Tongue (tissue), 2 donors: ENCODE results near the gene RHOD. TPM values are rescaled to one million over a fixed set of nuclear protein-coding genes. Genes with fewer than 3 reads are reported as not detected.

Experiments used
- DNase-seq: peaks from one replicate; pipeline ENCODE4 v3.0.0-alpha.2; 2015
- total RNA-seq: library from RNA; depleted of rRNA; stranded (reverse); fragments of >200 nt; gene quantifications from one replicate; pipeline ENCODE4 v1.2.3, GENCODE V29; 2014

The RHOD gene
- total RNA-seq, 1 donor from 2014 or later = 14.4 TPM

DNA sequence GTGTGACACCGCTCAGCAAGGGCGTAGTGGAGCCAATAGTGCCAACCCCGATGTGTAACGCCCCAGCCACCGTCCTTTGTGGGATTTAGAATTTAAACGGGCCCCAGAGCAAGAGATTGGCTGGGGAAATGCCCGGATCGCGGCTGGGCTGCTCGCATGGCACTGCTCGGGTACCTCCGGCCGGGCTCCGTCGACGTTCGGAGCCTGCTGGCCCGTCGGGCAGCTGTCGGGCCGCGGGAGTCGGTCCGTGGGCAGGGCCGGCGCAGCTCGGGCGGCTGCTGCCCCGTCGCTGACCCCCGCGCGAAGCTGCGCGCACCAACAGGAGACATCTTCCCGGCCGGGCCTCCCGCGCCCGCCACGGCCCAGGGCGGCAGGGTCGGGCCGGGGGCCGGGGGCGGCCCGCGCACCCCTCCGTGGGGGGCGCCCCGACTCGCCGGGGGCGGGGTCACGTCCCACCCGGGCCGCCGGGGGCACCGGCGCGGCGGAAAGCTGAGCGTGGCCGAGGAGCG lies 61.1 kb downstream of the RHOD start:
- peak; percentile 38 for DNase-seq

DNA sequence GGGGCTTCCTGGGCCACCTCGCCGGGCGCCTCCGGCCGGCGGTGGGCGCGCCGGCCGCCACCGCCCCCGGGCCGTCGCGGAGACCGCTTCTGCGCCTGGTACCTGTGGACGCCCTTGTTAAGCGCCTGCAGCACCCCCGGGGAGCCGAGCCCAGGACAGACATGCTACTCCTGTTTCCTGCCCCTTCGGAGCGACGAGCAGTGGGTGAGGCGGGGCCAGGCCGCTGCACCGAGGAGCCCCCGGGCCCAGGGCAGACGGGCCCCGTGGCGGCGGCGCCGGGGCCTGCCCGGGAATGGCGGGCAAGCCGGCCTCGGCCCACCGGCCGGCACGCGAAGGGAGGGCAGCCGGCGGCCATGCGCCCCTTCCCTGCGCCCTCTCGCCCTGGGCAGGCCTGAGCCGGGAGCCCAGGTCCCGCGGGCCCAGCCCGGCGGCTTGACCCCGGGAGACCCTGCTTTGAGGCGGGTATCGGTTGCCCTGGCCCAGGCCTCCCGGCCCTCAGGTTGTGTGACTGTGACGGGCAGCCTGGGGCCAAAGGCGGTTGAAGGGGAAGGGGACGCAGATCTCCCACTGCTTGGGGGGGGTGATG lies 61.6 kb downstream of the RHOD start:
- DNase-seq = peak; percentile 40

DNA sequence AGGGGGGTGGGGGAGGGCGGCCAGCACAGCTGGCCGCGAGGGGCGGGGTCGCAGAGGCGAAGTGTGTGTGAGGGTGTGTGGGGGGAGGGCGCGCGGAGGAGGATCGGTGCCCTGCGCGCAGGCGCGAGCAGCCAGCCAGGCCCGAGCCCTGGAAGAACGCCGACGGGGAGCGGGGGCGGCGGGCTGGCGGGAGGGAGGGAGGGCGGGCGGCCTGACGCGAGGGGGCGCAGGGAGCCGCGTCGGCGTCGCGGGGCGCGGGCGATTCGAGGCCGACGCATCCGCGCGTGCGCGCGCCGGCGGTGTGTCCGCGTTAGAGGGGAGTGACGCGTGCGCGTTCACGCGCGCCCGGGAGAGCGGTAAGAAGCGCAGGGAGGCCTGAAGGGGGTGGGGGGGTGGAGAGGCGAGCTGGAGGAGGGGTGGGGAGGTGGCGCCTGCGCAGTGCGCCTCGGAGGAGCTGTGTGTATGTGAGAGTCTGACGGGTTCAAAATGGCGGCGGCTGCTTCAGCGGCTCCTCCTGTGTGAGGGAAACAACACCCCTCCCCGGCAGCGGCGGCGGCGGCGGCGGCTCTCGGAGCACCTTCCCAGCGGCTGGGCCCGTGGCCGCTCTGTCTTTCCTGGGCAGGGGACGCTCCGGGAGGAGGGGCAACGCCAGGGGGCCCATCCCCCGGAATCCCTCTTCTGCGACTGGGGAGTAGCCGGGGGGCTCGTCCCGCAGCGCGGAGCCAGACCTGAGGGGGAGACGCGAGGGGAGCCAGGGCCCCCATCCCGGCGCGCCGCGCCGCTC lies 62.3 kb downstream of the RHOD start, which contains the start of gene KDM2A:
Gene KDM2A, plus strand, starts transcription at position 463 of the 784 bp plus-strand sequence. CDS start 2,054 bp downstream, outside the sequence.
- peak; percentile 100 for DNase-seq

DNA sequence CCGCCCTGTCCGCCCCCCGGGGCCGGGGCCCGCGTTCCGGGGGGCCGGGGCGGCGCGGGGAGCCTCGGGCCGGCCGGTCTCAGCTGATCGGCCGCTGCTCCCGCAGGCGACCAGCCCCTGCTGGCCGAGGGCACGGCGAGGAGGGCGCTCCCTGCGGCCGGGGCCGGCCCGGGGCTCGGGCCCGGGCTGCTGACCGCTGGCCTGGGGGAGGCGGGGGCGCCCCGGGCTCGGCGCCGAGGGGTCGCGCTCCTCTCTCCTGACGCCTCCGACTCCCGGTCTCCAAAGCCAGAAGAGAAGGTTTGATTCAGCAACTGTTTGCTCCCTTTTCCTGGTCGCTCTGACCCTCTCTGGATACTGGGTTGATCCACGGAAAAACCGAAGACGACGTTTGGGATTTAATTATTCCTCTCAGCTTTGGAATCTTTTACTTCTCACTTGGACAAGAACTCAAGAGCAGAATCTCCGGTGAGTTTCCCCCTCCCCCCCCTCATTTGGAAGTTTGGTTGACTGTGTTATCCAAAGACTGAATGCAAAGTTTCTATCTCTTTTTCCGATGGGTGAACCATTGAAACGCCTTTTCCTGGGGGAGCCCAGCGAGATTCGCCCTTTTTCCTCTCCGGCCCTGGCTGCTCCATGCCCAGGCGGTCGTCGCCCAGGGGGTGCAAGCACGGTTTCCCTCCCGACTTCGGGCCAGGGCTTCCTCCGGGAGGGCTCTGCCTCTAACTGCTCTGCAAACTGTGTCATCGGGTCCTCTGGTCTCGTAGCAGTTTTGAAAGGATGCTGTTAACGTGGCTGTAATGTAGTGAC lies 63.1 kb downstream of the RHOD start:
- peak; percentile 45 for DNase-seq

DNA sequence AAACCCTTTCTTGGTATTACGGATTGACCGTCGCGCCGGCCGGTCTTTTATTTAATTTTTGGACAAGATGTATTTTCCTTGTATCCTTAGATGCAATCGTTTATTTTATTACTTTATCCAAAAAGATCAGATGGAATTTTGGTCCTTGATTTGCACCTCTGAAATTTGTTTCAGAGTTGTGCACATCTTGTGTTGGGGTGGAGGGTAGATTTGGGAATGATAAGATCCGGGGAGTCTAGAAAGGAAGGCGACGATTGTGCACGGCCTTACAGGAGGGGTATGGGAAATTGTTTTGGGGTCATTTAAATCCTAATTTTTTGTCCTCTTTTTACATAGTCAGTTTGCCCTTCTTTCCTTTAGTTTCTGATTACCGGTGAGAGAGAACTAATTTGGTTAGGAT lies 63.8 kb downstream of the RHOD start:
- peak; percentile 21 for DNase-seq

DNA sequence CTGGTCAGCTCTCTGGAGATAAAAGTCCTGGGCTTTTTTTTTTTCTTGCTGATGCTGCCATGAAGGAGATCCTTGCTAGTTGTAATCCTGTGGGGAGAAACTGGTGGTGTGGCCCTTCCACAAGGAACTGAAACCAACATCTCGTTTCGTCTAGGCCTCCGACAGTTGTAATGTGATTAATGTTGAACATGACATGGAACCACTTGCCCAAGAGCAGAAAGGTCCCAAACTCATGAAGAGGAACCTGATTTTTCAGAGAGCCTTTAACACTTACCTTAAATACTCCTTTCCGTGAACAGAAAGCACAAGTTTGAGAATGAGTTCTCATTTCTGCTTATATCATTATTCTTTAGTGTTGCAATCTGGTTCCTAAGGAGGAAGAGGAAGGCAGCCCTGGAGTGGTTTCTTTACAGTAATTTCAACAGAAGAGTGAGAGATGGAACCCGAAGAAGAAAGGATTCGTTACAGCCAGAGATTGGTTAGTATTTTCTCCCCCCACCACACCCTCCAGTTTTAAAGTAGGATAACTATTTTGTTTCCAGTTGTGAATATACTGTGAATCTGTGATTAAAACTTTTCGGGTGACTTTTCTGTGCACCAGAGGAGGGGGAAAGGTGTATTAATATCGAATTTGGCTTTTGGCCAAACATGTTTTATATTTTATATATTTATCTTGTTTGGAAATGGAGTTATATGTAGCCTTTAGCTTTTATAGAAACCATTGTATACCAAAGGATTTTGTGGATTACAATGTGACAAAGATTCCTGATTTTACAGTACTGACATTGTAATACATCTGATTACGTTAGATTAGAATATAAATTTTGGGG lies 64.4 kb downstream of the RHOD start:
- DNase-seq = peak; percentile 38

Other genes with a start within 250 kb of the RHOD start
- gene RCE1, start 213.4 kb upstream of the RHOD start, total RNA-seq = 14.7 TPM
- gene LRFN4, start 199.8 kb upstream of the RHOD start, total RNA-seq = 21.7 TPM
- 24.4 TPM for gene PC, start 98.5 kb upstream of the RHOD start, total RNA-seq
- gene C11orf86, start 81.5 kb upstream of the RHOD start, total RNA-seq = not detected
- gene SYT12, start 33.7 kb upstream of the RHOD start, total RNA-seq = 0.41 TPM
- 84.7 TPM for gene KDM2A, start 62.4 kb downstream of the RHOD start, total RNA-seq
- 47.8 TPM for gene GRK2, start 209.6 kb downstream of the RHOD start, total RNA-seq
- gene ANKRD13D, start 232.5 kb downstream of the RHOD start, total RNA-seq = 36.9 TPM
- gene SSH3, start 246.7 kb downstream of the RHOD start, total RNA-seq = 35.6 TPM